ENCODE data around the gene ZBTB42.

The ZBTB42 gene

DNA sequence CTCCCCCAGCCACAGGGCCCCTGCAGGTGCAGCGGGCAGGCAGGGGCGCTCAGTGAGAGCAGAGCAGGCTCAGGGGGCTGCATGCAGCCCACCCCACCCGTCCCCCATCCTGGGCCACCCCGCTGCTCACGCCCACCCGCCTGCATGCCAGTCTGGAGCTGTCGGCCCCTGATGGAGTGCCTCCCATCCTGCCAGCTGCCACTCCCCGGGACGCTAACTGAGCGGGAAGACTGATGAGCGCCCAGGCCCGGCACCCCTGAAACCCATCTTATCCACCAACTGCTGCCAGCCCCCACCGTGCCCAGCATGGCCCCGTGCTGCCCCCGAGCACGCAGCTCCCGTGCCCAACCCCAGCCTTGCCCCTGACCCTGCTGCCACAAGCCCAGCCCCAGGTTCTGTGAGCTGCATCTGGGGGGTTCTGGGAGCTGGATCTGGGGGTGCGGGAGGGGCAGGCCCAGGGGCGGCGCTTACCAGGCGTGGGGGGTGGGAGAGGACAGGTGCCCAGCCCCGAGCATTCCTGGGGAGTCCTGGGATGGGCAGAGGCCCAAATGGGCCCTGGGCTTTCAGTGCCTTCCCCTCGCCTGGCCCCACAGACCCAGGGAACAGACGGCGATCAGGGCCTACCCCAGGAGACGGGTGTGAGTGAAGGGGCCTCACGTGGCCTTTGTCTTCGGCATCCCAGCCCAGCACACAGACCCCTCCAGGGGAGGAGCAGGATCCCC is 18.7 kb upstream of the ZBTB42 start:
- no peak overlapping the region for H3K4me3 ChIP-seq (ENCODE audit: low read depth, low read length)
- no peaks in the 10 kb centered on the region for H3K4me1 ChIP-seq
- no peak overlapping the region for H2AFZ ChIP-seq
- TF ChIP-seq, protein P1, sequence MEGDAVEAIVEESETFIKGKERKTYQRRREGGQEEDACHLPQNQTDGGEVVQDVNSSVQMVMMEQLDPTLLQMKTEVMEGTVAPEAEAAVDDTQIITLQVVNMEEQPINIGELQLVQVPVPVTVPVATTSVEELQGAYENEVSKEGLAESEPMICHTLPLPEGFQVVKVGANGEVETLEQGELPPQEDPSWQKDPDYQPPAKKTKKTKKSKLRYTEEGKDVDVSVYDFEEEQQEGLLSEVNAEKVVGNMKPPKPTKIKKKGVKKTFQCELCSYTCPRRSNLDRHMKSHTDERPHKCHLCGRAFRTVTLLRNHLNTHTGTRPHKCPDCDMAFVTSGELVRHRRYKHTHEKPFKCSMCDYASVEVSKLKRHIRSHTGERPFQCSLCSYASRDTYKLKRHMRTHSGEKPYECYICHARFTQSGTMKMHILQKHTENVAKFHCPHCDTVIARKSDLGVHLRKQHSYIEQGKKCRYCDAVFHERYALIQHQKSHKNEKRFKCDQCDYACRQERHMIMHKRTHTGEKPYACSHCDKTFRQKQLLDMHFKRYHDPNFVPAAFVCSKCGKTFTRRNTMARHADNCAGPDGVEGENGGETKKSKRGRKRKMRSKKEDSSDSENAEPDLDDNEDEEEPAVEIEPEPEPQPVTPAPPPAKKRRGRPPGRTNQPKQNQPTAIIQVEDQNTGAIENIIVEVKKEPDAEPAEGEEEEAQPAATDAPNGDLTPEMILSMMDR (IDR thresholded peaks at IDR 0.05) = no peak
- H3K27ac ChIP-seq = no peak overlapping the region
- no peak overlapping the region for H3K4me2 ChIP-seq (ENCODE audit: low read length)
- H3K79me2 ChIP-seq = peaks cover 6% of the 10 kb centered on the region
- no peak overlapping the region for H3K9ac ChIP-seq
- H3K9me3 ChIP-seq (ENCODE audit: control insufficient read depth, low read length) = no peaks in the 10 kb centered on the region
- H3K36me3 ChIP-seq (ENCODE audit: control insufficient read depth, insufficient read depth, low read length) = no peaks in the 10 kb centered on the region
- no peaks in the 10 kb centered on the region for H3K27me3 ChIP-seq (ENCODE audit: control insufficient read depth, insufficient read depth, low read length)

DNA sequence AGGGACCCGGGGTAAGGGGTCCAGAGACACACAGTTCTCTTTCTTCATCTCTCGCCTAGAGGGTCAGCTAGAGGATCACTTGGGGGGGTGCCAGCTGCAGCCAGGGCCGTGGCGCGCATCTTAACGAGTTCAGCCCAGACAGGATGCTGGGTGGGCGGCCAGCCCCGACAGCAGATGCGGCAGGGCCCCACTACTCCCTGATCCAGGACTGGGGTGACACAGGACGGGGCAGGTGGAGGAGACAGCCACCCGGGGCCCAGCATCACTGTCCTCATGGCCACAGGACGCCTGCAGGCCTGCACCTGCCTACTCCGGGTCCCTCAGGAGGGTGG is 18.1 kb upstream of the ZBTB42 start:
- Histone ChIP-seq H3K4me3 (ENCODE audit: low read depth, low read length) (no peak overlapping the region), H3K79me2 (peaks cover 8% of the 10 kb centered on the region), H3K9me3 (ENCODE audit: control insufficient read depth, low read length) (no peaks in the 10 kb centered on the region), H3K9ac (no peak overlapping the region), H3K4me2 (ENCODE audit: low read length) (no peak overlapping the region), H3K27me3 (ENCODE audit: control insufficient read depth, insufficient read depth, low read length) (no peaks in the 10 kb centered on the region), H3K36me3 (ENCODE audit: control insufficient read depth, insufficient read depth, low read length) (no peaks in the 10 kb centered on the region), H3K4me1 (no peaks in the 10 kb centered on the region), H2AFZ (no peak overlapping the region), H3K27ac (no peak overlapping the region)
- TF ChIP-seq, protein P1 (IDR thresholded peaks at IDR 0.05) = no peak

DNA sequence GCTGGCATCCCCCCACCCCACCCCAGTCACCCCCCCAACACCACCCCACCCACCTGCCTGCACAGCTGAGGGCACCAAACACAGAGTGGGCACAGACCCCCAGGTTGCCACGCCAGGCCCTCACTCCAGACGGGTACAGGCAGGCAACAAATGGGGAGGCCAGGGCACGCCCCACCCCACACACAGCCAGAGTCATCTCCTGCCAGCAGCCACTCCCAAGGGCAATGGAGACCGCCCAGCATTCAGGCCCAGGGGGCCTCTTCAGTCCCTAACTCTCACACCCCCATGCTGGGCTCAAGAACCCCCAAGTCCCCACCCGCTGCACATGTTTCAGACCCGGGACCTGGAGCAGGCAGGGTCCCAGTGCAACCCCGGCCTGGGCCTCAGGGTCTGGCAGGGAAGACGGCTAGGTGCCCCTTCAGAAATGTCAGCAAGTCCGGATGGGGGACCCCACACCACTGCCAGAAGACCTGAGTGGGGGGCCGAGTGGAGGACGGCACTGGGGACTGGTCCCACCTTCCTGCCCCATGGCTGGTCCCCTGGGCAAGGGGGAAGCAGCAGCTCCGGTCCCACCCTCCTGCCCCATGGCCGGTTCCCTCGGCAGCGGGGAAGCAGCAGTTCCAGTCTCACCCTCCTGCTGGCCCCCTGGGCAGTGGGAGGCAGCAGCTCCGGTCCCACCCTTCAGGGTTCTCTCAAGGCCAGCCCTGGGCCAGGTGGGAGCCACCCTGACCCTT is 17.2 kb upstream of the ZBTB42 start:
- TF ChIP-seq, protein P1 (IDR thresholded peaks at IDR 0.05) = no peak
- no peak overlapping the region for H3K27ac ChIP-seq
- no peaks in the 10 kb centered on the region for H3K36me3 ChIP-seq (ENCODE audit: control insufficient read depth, insufficient read depth, low read length)
- H3K27me3 ChIP-seq (ENCODE audit: control insufficient read depth, insufficient read depth, low read length) = no peaks in the 10 kb centered on the region
- H3K4me3 ChIP-seq (ENCODE audit: low read depth, low read length) = no peak overlapping the region
- H3K4me1 ChIP-seq = no peaks in the 10 kb centered on the region
- H3K9me3 ChIP-seq (ENCODE audit: control insufficient read depth, low read length) = no peaks in the 10 kb centered on the region
- no peak overlapping the region for H3K9ac ChIP-seq
- peaks cover 16% of the 10 kb centered on the region for H3K79me2 ChIP-seq
- H2AFZ ChIP-seq = no peak overlapping the region
- H3K4me2 ChIP-seq (ENCODE audit: low read length) = no peak overlapping the region

DNA sequence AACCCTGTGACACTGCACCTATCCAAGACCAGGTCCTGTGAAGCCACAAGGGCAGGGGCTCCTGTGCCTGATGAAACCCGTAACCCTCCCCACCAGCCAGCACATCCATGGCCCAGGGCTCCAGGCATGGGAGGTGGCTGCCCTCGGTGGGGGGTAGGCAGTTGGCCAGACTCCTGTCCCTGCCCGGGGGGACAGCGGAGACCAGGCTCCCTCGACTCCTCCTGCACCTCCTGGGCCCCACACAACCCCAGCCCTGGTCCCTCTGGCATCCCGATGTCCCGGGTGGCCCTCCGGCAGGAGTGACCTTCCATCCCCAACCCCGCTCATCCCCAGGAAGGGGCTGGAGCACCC is 16.7 kb upstream of the ZBTB42 start:
- no peak overlapping the region for H3K27ac ChIP-seq
- H3K36me3 ChIP-seq (ENCODE audit: control insufficient read depth, insufficient read depth, low read length) = no peaks in the 10 kb centered on the region
- H3K4me3 ChIP-seq (ENCODE audit: low read depth, low read length) = no peak overlapping the region
- H3K4me1 ChIP-seq = no peaks in the 10 kb centered on the region
- H3K4me2 ChIP-seq (ENCODE audit: low read length) = no peak overlapping the region
- peaks cover 17% of the 10 kb centered on the region for H3K79me2 ChIP-seq
- no peaks in the 10 kb centered on the region for H3K27me3 ChIP-seq (ENCODE audit: control insufficient read depth, insufficient read depth, low read length)
- TF ChIP-seq, protein P1 (IDR thresholded peaks at IDR 0.05) = no peak
- H3K9me3 ChIP-seq (ENCODE audit: control insufficient read depth, low read length) = no peaks in the 10 kb centered on the region
- H2AFZ ChIP-seq = no peak overlapping the region
- no peak overlapping the region for H3K9ac ChIP-seq

Data from parathyroid adenoma (tissue), 2 donors.